H1 (cell line): ENCODE results near the gene DYNC1H1. TPM values are rescaled to one million over a fixed set of nuclear protein-coding genes. Genes with fewer than 3 reads are reported as not detected.

Experiments used
- CTCF ChIA-PET: fragments of 300-600 bp; sonication (Branson Sonifier 250); formaldehyde crosslinking; loops from one replicate; lab custom pipeline; 2021; ENCODE audit not compliant: partially characterized antibody; lab: Charles Lee
- POLR2A ChIA-PET: fragments of 300-600 bp; sonication (Branson Sonifier 250); formaldehyde crosslinking; loops from one replicate; lab custom pipeline; 2021; ENCODE audit warnings: inconsistent platforms; ENCODE audit not compliant: partially characterized antibody; lab: Charles Lee
- DNase-seq, 2 experiments: peaks; one replicate each; pipeline versions ENCODE4 v3.0.0 to v3.0.0-alpha.2; 2010 to 2022; ENCODE audit warnings: low spot score in 2 of 2, low read depth in 1 of 2, mixed read lengths in 1 of 2
- FAIRE-seq: peaks from 2 replicates; lab custom pipeline; 2011; peaks lifted over from hg19 to GRCh38; lab: Jason Lieb, UNC
- H2AFZ ChIP-seq: 2 replicates; pipeline ENCODE4 v1.8.1; 2012; ENCODE audit warnings: low read length, inconsistent platforms
- H2AK5ac ChIP-seq: 2 replicates; pipeline ENCODE4 v1.6.1; 2013; ENCODE audit warnings: low read depth, low read length
- H2BK120ac ChIP-seq: replicated peaks from 2 replicates; pipeline ENCODE3; 2013; ENCODE audit warnings: low read depth, low read length, inconsistent platforms
- H2BK12ac ChIP-seq: 2 replicates; pipeline ENCODE4 v1.6.1; 2013; ENCODE audit warnings: low read depth, low read length
- H2BK15ac ChIP-seq: 2 replicates; pipeline ENCODE4 v1.6.1; 2013; ENCODE audit warnings: low read length
- H2BK20ac ChIP-seq: 2 replicates; pipeline ENCODE4 v1.6.1; 2013; ENCODE audit warnings: low read length
- H2BK5ac ChIP-seq: 2 replicates; pipeline ENCODE4 v1.6.1; 2013; ENCODE audit warnings: low read depth, low read length
- H3K14ac ChIP-seq: 2 replicates; pipeline ENCODE4 v1.6.1; 2013; ENCODE audit warnings: inconsistent platforms; ENCODE audit not compliant: insufficient read length
- H3K18ac ChIP-seq: 2 replicates; pipeline ENCODE4 v1.6.1; 2013; ENCODE audit warnings: low read length; ENCODE audit errors: extremely low read depth
- H3K23ac ChIP-seq: 2 replicates; pipeline ENCODE4 v1.6.1; 2013; ENCODE audit warnings: inconsistent platforms; ENCODE audit not compliant: insufficient read length
- H3K23me2 ChIP-seq: 2 replicates; pipeline ENCODE4 v1.6.1; 2013; ENCODE audit warnings: low read depth, low read length
- H3K27ac ChIP-seq: 2 replicates; pipeline ENCODE4 v1.6.1; 2011; ENCODE audit warnings: low read depth, low read length, inconsistent platforms
- H3K27me3 ChIP-seq, 4 experiments: replicated peaks in 1 of 4; 1 replicate in 1 of 4; 2 replicates in 3 of 4; pipeline versions ENCODE4 v1.6.1 to v1.8.1; 2011 to 2013; ENCODE audit warnings: low read length in 3 of 4, mild to moderate bottlenecking in 3 of 4, inconsistent platforms in 2 of 4, mixed read lengths in 2 of 4, moderate library complexity in 1 of 4; ENCODE audit not compliant: control insufficient read depth in 3 of 4, insufficient read depth in 3 of 4; ENCODE audit errors: extremely low read depth in 1 of 4
- H3K36me3 ChIP-seq, 4 experiments: 2 replicates each; pipeline versions ENCODE4 v1.6.1 to v1.8.1; 2011 to 2013; ENCODE audit warnings: mild to moderate bottlenecking in 4 of 4, low read length in 3 of 4, moderate library complexity in 2 of 4, control low read depth in 1 of 4, inconsistent platforms in 1 of 4; ENCODE audit not compliant: insufficient read depth in 4 of 4, control insufficient read depth in 2 of 4
- H3K4ac ChIP-seq: replicated peaks from 2 replicates; pipeline ENCODE3; 2013; ENCODE audit warnings: low read length, low read depth, mixed read lengths, inconsistent platforms; ENCODE audit not compliant: insufficient read length
- H3K4me1 ChIP-seq, 4 experiments: replicated peaks in 1 of 4; 1 replicate in 1 of 4; 2 replicates in 3 of 4; pipeline versions ENCODE4 v1.6.1 to v1.8.1; 2011 to 2013; ENCODE audit warnings: low read length in 3 of 4, inconsistent platforms in 2 of 4, mixed read lengths in 1 of 4; ENCODE audit not compliant: insufficient read depth in 4 of 4, control insufficient read depth in 3 of 4
- H3K4me2 ChIP-seq, 2 experiments: 2 replicates each; pipeline versions ENCODE4 v1.6.1 to v1.8.1; 2011 to 2013; ENCODE audit warnings: low read depth in 2 of 2, low read length in 2 of 2, control low read depth in 1 of 2, inconsistent platforms in 1 of 2, mild to moderate bottlenecking in 1 of 2; ENCODE audit not compliant: insufficient read depth in 1 of 2
- H3K4me3 ChIP-seq, 4 experiments: fragments of 200-600, 300-600 bp in 1 of 4; sonication (generic), shearing (Covaris generic), sonication (Bioruptor Twin) in 1 of 4; 2 replicates each; pipeline versions ENCODE4 v1.5.1 to v1.8.1; 2011 to 2016; ENCODE audit warnings: low read length in 4 of 4, low read depth in 3 of 4, control low read depth in 2 of 4, inconsistent platforms in 2 of 4, mild to moderate bottlenecking in 2 of 4, mixed read lengths in 1 of 4, moderate library complexity in 1 of 4; ENCODE audit not compliant: insufficient read depth in 2 of 4; ENCODE audit errors: extremely low read depth in 1 of 4
- H3K56ac ChIP-seq: replicated peaks from 2 replicates; pipeline ENCODE3; 2013; ENCODE audit warnings: low read depth, mild to moderate bottlenecking, mixed read lengths, low read length, inconsistent platforms; ENCODE audit not compliant: insufficient read length
- H3K79me1 ChIP-seq: 2 replicates; pipeline ENCODE4 v1.6.1; 2013; ENCODE audit warnings: low read depth, low read length, control low read depth
- H3K79me2 ChIP-seq, 2 experiments: 2 replicates each; pipeline versions ENCODE4 v1.6.1 to v1.8.1; 2012 to 2013; ENCODE audit warnings: low read length in 2 of 2, mild to moderate bottlenecking in 2 of 2, inconsistent platforms in 1 of 2; ENCODE audit not compliant: insufficient read depth in 2 of 2, control insufficient read depth in 1 of 2
- H3K9ac ChIP-seq, 4 experiments: replicated peaks in 1 of 4; 1 replicate in 1 of 4; 2 replicates in 3 of 4; pipeline versions ENCODE4 v1.6.1 to v1.8.1; 2011 to 2013; ENCODE audit warnings: low read depth in 3 of 4, low read length in 3 of 4, control low read depth in 2 of 4, mild to moderate bottlenecking in 2 of 4, moderate library complexity in 2 of 4, inconsistent platforms in 1 of 4; ENCODE audit errors: extremely low read depth in 1 of 4
- H3K9me3 ChIP-seq, 2 experiments: 2 replicates each; pipeline versions ENCODE4 v1.6.1 to v1.8.1; 2012 to 2013; ENCODE audit warnings: mild to moderate bottlenecking in 2 of 2, moderate library complexity in 2 of 2, control low read depth in 1 of 2, inconsistent platforms in 1 of 2, low read depth in 1 of 2, low read length in 1 of 2, mixed read lengths in 1 of 2; ENCODE audit not compliant: insufficient read depth in 2 of 2
- H4K20me1 ChIP-seq, 2 experiments: replicated peaks in 1 of 2; 2 replicates each; pipeline versions ENCODE3 to v1.8.1; 2011 to 2013; ENCODE audit warnings: inconsistent platforms in 2 of 2, low read length in 2 of 2, mild to moderate bottlenecking in 1 of 2; ENCODE audit not compliant: insufficient read depth in 2 of 2, control insufficient read depth in 1 of 2
- H4K5ac ChIP-seq: 2 replicates; pipeline ENCODE4 v1.6.1; 2013; ENCODE audit warnings: low read length, low read depth, mixed read lengths, inconsistent platforms; ENCODE audit not compliant: insufficient read length
- H4K8ac ChIP-seq: 2 replicates; pipeline ENCODE4 v1.8.0; 2013; ENCODE audit warnings: mild to moderate bottlenecking, moderate library complexity, low read length, inconsistent platforms; ENCODE audit not compliant: insufficient read depth; ENCODE audit errors: extremely low read depth
- H4K91ac ChIP-seq: replicated peaks from 2 replicates; pipeline ENCODE3; 2013; ENCODE audit warnings: low read length, mixed read lengths, inconsistent platforms; ENCODE audit not compliant: insufficient read length
- CTBP2 ChIP-seq: IDR thresholded peaks from 2 replicates; pipeline ENCODE4 v1.7.0; 2011; ENCODE audit warnings: borderline replicate concordance, mild to moderate bottlenecking, moderate library complexity, mixed read lengths, low read length; ENCODE audit not compliant: insufficient read depth, insufficient read length
- EP300 ChIP-seq, 2 experiments: IDR thresholded peaks; 1 replicate in 1 of 2; 2 replicates in 1 of 2; pipeline ENCODE4 v1.6.1; 2011 to 2012; ENCODE audit warnings: low read depth in 2 of 2, low read length in 2 of 2, mild to moderate bottlenecking in 2 of 2, borderline replicate concordance in 1 of 2, inconsistent platforms in 1 of 2, moderate library complexity in 1 of 2
- EZH2 ChIP-seq: fragments of 200-600 bp; sonication (generic); IDR thresholded peaks from 2 replicates; pipeline ENCODE4 v1.7.1; 2012; ENCODE audit warnings: low read depth, mild to moderate bottlenecking, moderate library complexity, low read length, inconsistent platforms; ENCODE audit not compliant: severe bottlenecking
- HDAC6 ChIP-seq: IDR thresholded peaks from one replicate; pipeline ENCODE4 v1.7.1; 2012; ENCODE audit warnings: low read depth, mild to moderate bottlenecking, inconsistent platforms, low read length, moderate library complexity
- SP2 ChIP-seq: IDR thresholded peaks from 2 replicates; pipeline ENCODE4 v1.6.1; 2012; ENCODE audit warnings: mild to moderate bottlenecking, low read length, inconsistent platforms
- WGBS, 2 experiments: shearing (Covaris generic) in 1 of 2; methylation state at CpG; one replicate each; pipeline versions ENCODE4 v1.1.6 to v1.1.7; 2013 to 2015; ENCODE audit warnings: low lambda C conversion rate in 2 of 2, mixed read lengths in 2 of 2, inconsistent platforms in 1 of 2, low coverage in 1 of 2, missing lambda C conversion rate in 1 of 2; ENCODE audit not compliant: insufficient replicate concordance in 2 of 2, insufficient coverage in 1 of 2, insufficient read length in 1 of 2; ENCODE audit errors: extremely low coverage in 1 of 2, missing lambda C conversion rate in 1 of 2; 5-methylcytosine and 5-hydroxymethylcytosine counted together
- polyA plus RNA-seq, 7 experiments: library from polyadenylated mRNA; depleted of rRNA in 3 of 7; stranded (reverse) in 5 of 7; unstranded in 2 of 7; fragments of >200 nt in 5 of 7; fragments of 200-250 nt in 2 of 7; gene quantifications; 1 replicate in 5 of 7; 2 replicates in 1 of 7; 4 replicates in 1 of 7; pipeline versions ENCODE4 v1.2.1 to v1.2.3, GENCODE V29; 2011 to 2013; ENCODE audit warnings: missing spikeins in 2 of 7, mixed read lengths in 2 of 7
- total RNA-seq: library from RNA; stranded (reverse); fragmentation: NEBNext Ultra II Directional; extraction: Animal tissue kit (Norgen Biotek cat#: 25700); gene quantifications from 2 replicates; pipeline ENCODE4 v1.2.1, GENCODE V29; 2021

The DYNC1H1 gene
- total and polyA plus RNA-seq, 2 of the 8 experiments (the other 6 are each of a cell fraction or from before 2014, with no cell fraction given) = 238 to 387 TPM

DNA sequence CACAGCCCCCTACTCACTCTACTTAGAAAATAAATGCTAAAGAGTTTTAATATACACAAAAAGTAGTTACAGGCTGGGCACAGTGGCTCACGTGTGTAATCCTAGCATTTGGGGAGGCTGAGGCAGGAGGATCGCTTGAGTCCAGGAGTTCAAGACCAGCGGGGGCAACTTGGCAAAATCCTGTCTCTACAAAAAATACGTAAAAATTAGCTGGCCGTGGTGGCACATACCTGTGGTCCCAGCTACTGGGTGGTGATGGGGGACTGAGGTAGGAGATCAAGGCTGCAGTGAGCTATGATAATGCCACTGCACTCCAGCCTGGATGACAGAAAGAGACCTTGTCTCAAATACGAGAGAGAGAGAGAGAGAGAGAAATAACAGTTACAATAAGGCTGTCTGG lies 9.9 kb upstream of the DYNC1H1 start:
- Histone ChIP-seq H3K9me3 (no peaks in the 10 kb centered on the region), H3K23ac (no peak overlapping the region), H2BK5ac (no peak overlapping the region), H4K5ac (no peak overlapping the region), H2BK120ac (no peak overlapping the region), H4K8ac (no peak overlapping the region), H3K56ac (no peak overlapping the region), H2BK20ac (no peak overlapping the region), H4K20me1 (no peaks in the 10 kb centered on the region), H3K4me1 (no peaks in the 10 kb centered on the region), H3K14ac (no peak overlapping the region), H3K27ac (no peak overlapping the region), H3K9ac (no peak overlapping the region), H3K4ac (no peak overlapping the region)
- POLR2A ChIA-PET = interaction anchor here (1.6 kb wide), 1 partner anchor 11 kb away, joined by 7 read pairs; no protein-coding TSS in a partner anchor
- DNase-seq (no peak), FAIRE-seq (no peak)
- TF ChIP-seq SP2 (no peak), EP300 (IDR thresholded peaks at IDR 0.05; ENCODE audit: borderline replicate concordance in 1 of 2, low read depth in 2 of 2, low read length in 2 of 2) (no peak), EZH2 (no peak), HDAC6 (no peak), CTBP2 (no peak)
- TF ChIP-seq, all 59 proteins: peak for 0
- Histone ChIP-seq H2AK5ac (no peak overlapping the region), H3K79me2 (no peaks in the 10 kb centered on the region), H3K4me2 (no peak overlapping the region), H3K4me3 (no peak overlapping the region), H2AFZ (no peak overlapping the region), H3K79me1 (no peaks in the 10 kb centered on the region), H3K27me3 (peaks cover 0 to 2% (median 0%) of the 10 kb centered on the region in 4 experiments; a peak in 2 of 7 replicates), H3K23me2 (no peaks in the 10 kb centered on the region), H3K18ac (no peak overlapping the region), H3K36me3 (no peaks in the 10 kb centered on the region), H4K91ac (no peak overlapping the region), H2BK12ac (no peak overlapping the region), H2BK15ac (no peak overlapping the region)
- WGBS, 2 experiments = 79% methylated on average over 6 of the region's 6 CpGs; no CpG with 5 or more reads in 1 of the 2 experiments
- CTCF ChIA-PET = interaction anchor here (0.6 to 5.1 kb wide), 5 partner anchors 9 to 184 kb away, joined by 3 to 33 read pairs (median 4); partner anchors contain the start of gene DYNC1H1
